GM12878 (cell line): ENCODE data around the gene CALR. TPM values are rescaled to one million over a fixed set of nuclear protein-coding genes. Genes with fewer than 3 reads are reported as not detected.
A peak's percentile ranks its signal among the peaks of the same experiment; 100 is the strongest.

Experiments
- ATAC-seq: fragments of 200-7000 bp; cut with Tn5 transposase; 3 replicates; pipeline ENCODE4 v1.9.1; 2020; ENCODE audit warnings: mild to moderate bottlenecking, moderate library complexity
- BruUV-seq: library from RNA; stranded (reverse); fragments of 400-500 nt; replicated peaks from 2 replicates; lab custom pipeline; 2021; lab: Mats Ljungman, UMichigan
- CTCF ChIA-PET: fragments of 300-600 bp; sonication (Branson Sonifier 250); formaldehyde crosslinking; extraction: SDS; loops from one replicate; lab custom pipeline; 2021; ENCODE audit warnings: inconsistent platforms; lab: Yijun Ruan, JAX
- POLR2A ChIA-PET: fragments of 350-600 bp; formaldehyde crosslinking; extraction: SDS; loops from one replicate; lab custom pipeline; 2021; ENCODE audit warnings: inconsistent platforms; lab: Charles Lee
- RAD21 ChIA-PET: fragments of 300-600 bp; sonication (Branson Sonifier 250); formaldehyde crosslinking; loops from one replicate; lab custom pipeline; 2023; ENCODE audit warnings: antibody characterized with exemption; ENCODE audit not compliant: unreplicated experiment; lab: Charles Lee
- SMC1A ChIA-PET: fragments of 300-600 bp; sonication (Branson Sonifier 250); formaldehyde crosslinking; loops from one replicate; lab custom pipeline; 2023; ENCODE audit not compliant: unreplicated experiment, uncharacterized antibody; lab: Charles Lee
- DNase-seq: peaks from one replicate; pipeline ENCODE4 v3.0.0-alpha.2; 2011; ENCODE audit warnings: low read depth, low spot score
- FAIRE-seq: peaks from 3 replicates; lab custom pipeline; 2011; peaks lifted over from hg19 to GRCh38; lab: Jason Lieb, UNC
- H2AFZ ChIP-seq: 2 replicates; pipeline ENCODE4 v1.6.0; 2011; ENCODE audit warnings: low read depth, low read length, control low read depth; ENCODE audit not compliant: control insufficient read depth
- H3K27ac ChIP-seq: 2 replicates; pipeline ENCODE4 v1.5.1; 2011; ENCODE audit warnings: control low read depth; ENCODE audit not compliant: control insufficient read depth, insufficient read depth
- H3K27me3 ChIP-seq, 2 experiments: replicated peaks in 1 of 2; 2 replicates each; pipeline versions ENCODE4 v1.6.0 to v1.6.1; 2011; ENCODE audit warnings: low read length in 1 of 2; ENCODE audit not compliant: control insufficient read depth in 2 of 2, insufficient read depth in 2 of 2
- H3K36me3 ChIP-seq, 2 experiments: 2 replicates each; pipeline ENCODE4 v1.5.1; 2011; ENCODE audit warnings: low read length in 1 of 2; ENCODE audit not compliant: control insufficient read depth in 2 of 2, insufficient read depth in 2 of 2
- H3K4me1 ChIP-seq: 2 replicates; pipeline ENCODE4 v1.6.1; 2011; ENCODE audit warnings: mild to moderate bottlenecking, low read length, moderate library complexity, mixed read lengths; ENCODE audit not compliant: control insufficient read depth, insufficient read depth
- H3K4me2 ChIP-seq: 2 replicates; pipeline ENCODE4 v1.6.0; 2011; ENCODE audit warnings: control low read depth; ENCODE audit not compliant: control insufficient read depth, insufficient read depth
- H3K4me3 ChIP-seq: fragments of 200-600 bp; sonication (generic); 2 replicates; pipeline ENCODE4 v1.5.1; 2016
- H3K79me2 ChIP-seq: 2 replicates; pipeline ENCODE4 v1.6.0; 2011; ENCODE audit warnings: low read length; ENCODE audit not compliant: control insufficient read depth, insufficient read depth
- H3K9ac ChIP-seq: 2 replicates; pipeline ENCODE4 v1.8.0; 2011; ENCODE audit warnings: low read length, control low read depth, mixed read lengths; ENCODE audit not compliant: control insufficient read depth, insufficient read depth
- H3K9me3 ChIP-seq: replicated peaks from 3 replicates; pipeline ENCODE4 v1.5.1; 2011; ENCODE audit warnings: mild to moderate bottlenecking, low read length; ENCODE audit not compliant: control insufficient read depth, insufficient read depth
- H4K20me1 ChIP-seq: 2 replicates; pipeline ENCODE4 v1.6.0; 2011; ENCODE audit not compliant: control insufficient read depth, insufficient read depth
- BCL3 ChIP-seq: IDR thresholded peaks from 2 replicates; pipeline ENCODE4 v1.6.1; 2011; ENCODE audit warnings: borderline replicate concordance, low read depth, mild to moderate bottlenecking, moderate library complexity, low read length; ENCODE audit not compliant: insufficient read depth, poor library complexity, severe bottlenecking
- BCLAF1 ChIP-seq: fragments of 450-650 bp; IDR thresholded peaks from 2 replicates; pipeline ENCODE4 v1.6.1; 2017; ENCODE audit warnings: antibody characterized with exemption, mild to moderate bottlenecking, moderate library complexity
- BRCA1 ChIP-seq: IDR thresholded peaks from 2 replicates; pipeline ENCODE4 v1.6.1; 2011; ENCODE audit warnings: low read depth, low read length, improper control_type of control experiment
- CREB1 ChIP-seq: IDR thresholded peaks from 2 replicates; pipeline ENCODE4 v1.6.1; 2012; ENCODE audit warnings: low read depth, mild to moderate bottlenecking, inconsistent platforms
- CTCF ChIP-seq, 3 experiments: IDR thresholded peaks in 2 of 3; conservative IDR thresholded peaks in 1 of 3; 2 replicates each; pipeline ENCODE4 v1.5.1; 2011; ENCODE audit warnings: low read depth in 3 of 3, low read length in 3 of 3, mild to moderate bottlenecking in 3 of 3, control low read depth in 2 of 3, moderate library complexity in 2 of 3, inconsistent platforms in 1 of 3, mixed read lengths in 1 of 3; ENCODE audit not compliant: control insufficient read depth in 2 of 3, insufficient read depth in 1 of 3; ENCODE audit errors: extremely low read depth in 1 of 3
- FOXK2 ChIP-seq: fragments of 450-650 bp; IDR thresholded peaks from 2 replicates; pipeline ENCODE4 v1.6.1; 2017; ENCODE audit warnings: mild to moderate bottlenecking, moderate library complexity
- MTA2 ChIP-seq: fragments of 450-650 bp; IDR thresholded peaks from 2 replicates; pipeline ENCODE4 v1.6.1; 2016; ENCODE audit warnings: low read depth, mild to moderate bottlenecking, moderate library complexity
- MTA3 ChIP-seq: IDR thresholded peaks from 2 replicates; pipeline ENCODE4 v1.6.1; 2012; ENCODE audit warnings: low read length, inconsistent platforms, borderline replicate concordance
- MYB ChIP-seq: fragments of 150-350 bp; IDR thresholded peaks from 2 replicates; pipeline ENCODE4 v1.6.1; 2014; ENCODE audit warnings: mild to moderate bottlenecking, low read depth, low read length, borderline replicate concordance
- NR2C2 ChIP-seq: IDR thresholded peaks from 2 replicates; pipeline ENCODE4 v1.6.1; 2011; ENCODE audit warnings: borderline replicate concordance, low read depth; ENCODE audit not compliant: control insufficient read depth, insufficient read length
- SIX5 ChIP-seq: IDR thresholded peaks from 2 replicates; pipeline ENCODE4 v1.6.1; 2011; ENCODE audit warnings: mild to moderate bottlenecking, low read depth, low read length, moderate library complexity; ENCODE audit not compliant: severe bottlenecking
- TCF3 ChIP-seq: IDR thresholded peaks from 2 replicates; pipeline ENCODE4 v1.6.1; 2012; ENCODE audit warnings: low read depth, mild to moderate bottlenecking, low read length, borderline replicate concordance; ENCODE audit not compliant: insufficient read depth
- WGBS: methylation state at CpG from one replicate; pipeline ENCODE4 v1.1.6; 2016; ENCODE audit warnings: low lambda C conversion rate; ENCODE audit not compliant: insufficient replicate concordance, insufficient coverage; ENCODE audit errors: missing lambda C conversion rate; 5-methylcytosine and 5-hydroxymethylcytosine counted together
- in situ Hi-C: fragments of 300-500 bp; cut with MboI; formaldehyde crosslinking; loops from 9 replicates; pipeline ENCODE4 v1.14.3; 2018; ENCODE audit warnings: mixed read lengths
- intact Hi-C: fragments of 100-400 bp; cut with micrococcal nuclease; formaldehyde crosslinking; loops from one replicate; pipeline ENCODE4 v1.14.2; 2022; ENCODE audit not compliant: unreplicated experiment
- polyA plus RNA-seq, 11 experiments: library from polyadenylated mRNA; depleted of rRNA in 4 of 11; unstranded in 6 of 11; stranded (reverse) in 5 of 11; fragments of >200 nt; fragmentation: Nextera tagmentation in 4 of 11; fragmentation: Illumina TruSeq in 1 of 11; extraction: Ambion mirVana in 4 of 11; extraction: Trizol in 1 of 11; gene quantifications; 1 replicate in 1 of 11; 2 replicates in 10 of 11; pipeline versions ENCODE4 v1.2.1 to v1.2.3, GENCODE V29; 2011 to 2016; ENCODE audit warnings: inconsistent platforms in 2 of 11, missing spikeins in 2 of 11, low read depth in 1 of 11
- total RNA-seq, 4 experiments: library from RNA; depleted of rRNA in 3 of 4; stranded (reverse); fragments of >200 nt in 3 of 4; fragmentation: Illumina TruSeq in 1 of 4; extraction: Trizol in 1 of 4; gene quantifications; 2 replicates each; pipeline versions ENCODE4 v1.2.1 to v1.2.3, GENCODE V29; 2013 to 2021
- TF ChIP-seq, protein P1 (sequence below): fragments of 450-650 bp; IDR thresholded peaks from 2 replicates; pipeline ENCODE4 v1.6.1; 2016; ENCODE audit warnings: mild to moderate bottlenecking

Gene CALR
- total and polyA plus RNA-seq, 10 of the 15 experiments (the other 5 are each of a cell fraction or from before 2014, with no cell fraction given), result 202 to 1,451 (median 749) TPM

DNA sequence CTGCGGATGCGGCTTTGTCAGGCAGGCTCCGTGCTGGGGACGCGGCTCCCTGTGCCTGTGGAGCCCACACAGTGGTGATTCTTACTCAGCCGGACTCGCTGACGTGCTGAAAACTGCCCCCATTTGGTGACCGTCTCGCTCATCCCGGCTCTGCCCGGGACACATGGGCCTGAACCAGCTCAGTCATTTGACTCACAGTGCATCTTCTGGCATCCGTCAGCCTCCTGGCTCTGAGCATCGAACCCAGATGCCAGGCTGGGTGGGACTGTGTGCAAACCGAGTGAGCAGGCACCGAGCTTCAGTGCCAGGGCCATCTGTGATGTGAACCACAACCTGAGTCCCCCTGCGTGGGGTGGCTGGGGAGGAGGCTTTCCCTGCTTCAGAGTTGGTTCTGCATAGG, 41.9 kb upstream of the CALR start:
- SMC1A ChIA-PET, result no interaction called here
- ATAC-seq (no peak), DNase-seq (no peak), FAIRE-seq (no peak)
- Histone ChIP-seq H2AFZ (no peak overlapping the region), H3K9me3 (no peaks in the 10 kb centered on the region), H3K4me2 (no peak overlapping the region), H4K20me1 (no peaks in the 10 kb centered on the region), H3K79me2 (peaks cover 5% of the 10 kb centered on the region), H3K4me1 (peaks cover 21% of the 10 kb centered on the region), H3K36me3 (peaks cover 9 to 18% of the 10 kb centered on the region in 2 experiments), H3K4me3 (no peak overlapping the region), H3K27me3 (no peaks in the 10 kb centered on the region), H3K9ac (no peak overlapping the region), H3K27ac (no peak overlapping the region)
- POLR2A ChIA-PET, result interaction anchor here (1.1 kb wide), 1 partner anchor 23 kb away, joined by 3 read pairs; the partner anchor contains the start of gene SYCE2
- WGBS, result 97% methylated on average over 17 of the region's 17 CpGs
- CTCF ChIA-PET, result interaction anchor here (2.7 kb wide), 1 partner anchor 69 kb away, joined by 12 read pairs; no protein-coding TSS in a partner anchor
- intact Hi-C loops (no loop called here), in situ Hi-C loops (no loop called here)
- no peak for TF ChIP-seq SIX5
- no peak for TF ChIP-seq FOXK2
- TF ChIP-seq CREB1, result no peak
- TF ChIP-seq MTA2, result no peak
- no peak for TF ChIP-seq CTCF (IDR thresholded peaks at IDR 0.05 in 2 of 3, conservative IDR thresholded peaks at IDR 0.05 in 1 of 3; ENCODE audit: control insufficient read depth in 2 of 3, extremely low read depth in 1 of 3, insufficient read depth in 1 of 3, low read depth in 3 of 3, low read length in 3 of 3)
- TF ChIP-seq, protein P1, sequence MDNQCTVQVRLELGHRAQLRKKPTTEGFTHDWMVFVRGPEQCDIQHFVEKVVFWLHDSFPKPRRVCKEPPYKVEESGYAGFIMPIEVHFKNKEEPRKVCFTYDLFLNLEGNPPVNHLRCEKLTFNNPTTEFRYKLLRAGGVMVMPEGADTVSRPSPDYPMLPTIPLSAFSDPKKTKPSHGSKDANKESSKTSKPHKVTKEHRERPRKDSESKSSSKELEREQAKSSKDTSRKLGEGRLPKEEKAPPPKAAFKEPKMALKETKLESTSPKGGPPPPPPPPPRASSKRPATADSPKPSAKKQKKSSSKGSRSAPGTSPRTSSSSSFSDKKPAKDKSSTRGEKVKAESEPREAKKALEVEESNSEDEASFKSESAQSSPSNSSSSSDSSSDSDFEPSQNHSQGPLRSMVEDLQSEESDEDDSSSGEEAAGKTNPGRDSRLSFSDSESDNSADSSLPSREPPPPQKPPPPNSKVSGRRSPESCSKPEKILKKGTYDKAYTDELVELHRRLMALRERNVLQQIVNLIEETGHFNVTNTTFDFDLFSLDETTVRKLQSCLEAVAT, result no peak
- no peak for TF ChIP-seq BRCA1
- no peak for TF ChIP-seq BCLAF1
- TF ChIP-seq TCF3, result 0 out of 2 replicates have a peak, but pooled peaks have one; percentile 35
- no peak for TF ChIP-seq MYB
- TF ChIP-seq NR2C2, result no peak
- peak; percentile 92 for TF ChIP-seq BCL3
- TF ChIP-seq MTA3, result no peak
- RAD21 ChIA-PET, result no interaction called here
- no TSS peak for BruUV-seq
